Activated T-cell treated with anti-CD3 and anti-CD28 coated beads, Interleukin-2, amount 50 U/mL, for 1 hour (primary cell): ENCODE measurements around the gene EID2.
A peak's percentile ranks its signal among the peaks of the same experiment; 100 is the strongest.

Experiments used
- DNase-seq: peaks from one replicate; pipeline ENCODE4 v3.0.0-alpha.2; 2020

EID2 gene, protein sequence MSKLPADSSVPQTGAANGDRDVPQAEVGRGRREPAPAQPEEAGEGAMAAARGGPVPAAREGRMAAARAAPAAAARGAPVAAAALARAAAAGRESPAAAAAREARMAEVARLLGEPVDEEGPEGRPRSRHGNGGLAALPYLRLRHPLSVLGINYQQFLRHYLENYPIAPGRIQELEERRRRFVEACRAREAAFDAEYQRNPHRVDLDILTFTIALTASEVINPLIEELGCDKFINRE

DNA sequence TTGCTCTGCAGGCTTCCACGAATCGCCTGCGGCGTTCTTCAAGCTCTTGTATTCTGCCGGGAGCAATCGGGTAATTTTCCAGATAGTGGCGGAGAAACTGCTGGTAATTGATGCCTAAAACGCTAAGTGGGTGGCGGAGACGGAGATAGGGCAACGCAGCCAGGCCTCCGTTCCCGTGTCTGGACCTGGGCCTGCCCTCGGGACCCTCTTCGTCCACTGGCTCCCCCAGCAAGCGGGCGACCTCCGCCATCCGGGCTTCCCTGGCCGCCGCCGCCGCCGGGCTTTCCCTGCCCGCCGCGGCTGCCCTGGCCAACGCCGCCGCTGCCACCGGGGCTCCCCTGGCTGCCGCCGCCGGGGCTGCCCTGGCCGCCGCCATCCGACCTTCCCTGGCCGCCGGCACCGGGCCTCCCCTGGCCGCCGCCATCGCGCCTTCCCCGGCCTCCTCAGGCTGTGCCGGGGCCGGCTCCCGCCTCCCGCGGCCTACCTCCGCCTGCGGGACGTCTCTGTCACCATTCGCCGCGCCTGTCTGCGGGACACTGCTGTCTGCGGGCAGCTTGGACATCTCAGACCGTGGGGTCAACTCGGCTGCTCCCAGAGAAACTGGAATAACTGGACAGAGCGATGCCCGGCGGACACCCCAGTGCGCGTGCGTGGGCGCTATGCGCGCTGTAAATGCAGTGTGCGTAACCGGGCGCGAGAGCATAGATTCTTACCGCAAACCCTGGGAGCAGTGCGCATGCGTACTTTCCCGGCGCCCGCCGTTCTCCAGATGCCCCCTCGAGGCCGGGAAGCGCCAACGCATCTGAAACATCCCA is at the start of gene EID2:
EID2 (minus strand) TSS at position 644 of the 815 bp plus-strand sequence; CDS start at position 562, 82 bp downstream.
- DNase-seq, result peak; percentile 91

DNA sequence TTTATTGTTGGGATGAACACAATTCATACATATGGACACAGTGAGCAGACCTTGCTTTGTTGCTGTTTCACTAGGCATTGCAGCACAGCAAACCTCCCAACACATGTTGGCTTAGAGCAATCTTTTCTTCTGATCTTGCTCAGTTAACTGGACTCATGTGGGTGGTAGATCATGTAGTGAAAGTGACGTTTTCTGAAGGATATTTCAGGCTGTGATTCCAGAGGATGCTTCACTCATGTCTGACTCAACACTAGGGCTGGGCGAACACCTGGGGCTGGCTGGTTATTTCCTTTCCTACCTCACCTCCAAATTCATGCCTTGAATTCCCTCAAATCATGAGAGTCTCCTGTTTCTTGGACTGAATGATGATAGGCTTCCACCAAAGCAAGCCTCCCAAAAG is 48.1 kb upstream of the EID2 start:
- DNase-seq, result no peak

DNA sequence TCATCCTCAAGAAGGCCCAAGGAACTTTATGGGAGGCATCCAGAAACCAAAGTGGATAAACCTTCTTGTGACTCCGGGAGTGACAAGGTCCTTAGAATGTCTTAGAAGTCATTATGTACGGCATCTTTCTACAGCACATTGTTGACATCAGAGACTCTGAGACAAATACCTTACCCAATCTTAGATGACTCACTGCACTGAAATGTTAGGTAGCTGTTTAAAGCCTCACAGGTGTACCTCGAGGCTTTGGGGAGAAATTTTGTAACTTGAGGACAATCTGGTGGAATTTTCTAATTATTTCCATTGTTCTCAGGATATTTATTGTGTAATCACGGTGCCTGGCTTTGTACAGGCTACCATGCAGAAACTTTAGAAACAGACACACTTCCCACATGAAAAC is 47.5 kb upstream of the EID2 start:
- DNase-seq, result no peak

DNA sequence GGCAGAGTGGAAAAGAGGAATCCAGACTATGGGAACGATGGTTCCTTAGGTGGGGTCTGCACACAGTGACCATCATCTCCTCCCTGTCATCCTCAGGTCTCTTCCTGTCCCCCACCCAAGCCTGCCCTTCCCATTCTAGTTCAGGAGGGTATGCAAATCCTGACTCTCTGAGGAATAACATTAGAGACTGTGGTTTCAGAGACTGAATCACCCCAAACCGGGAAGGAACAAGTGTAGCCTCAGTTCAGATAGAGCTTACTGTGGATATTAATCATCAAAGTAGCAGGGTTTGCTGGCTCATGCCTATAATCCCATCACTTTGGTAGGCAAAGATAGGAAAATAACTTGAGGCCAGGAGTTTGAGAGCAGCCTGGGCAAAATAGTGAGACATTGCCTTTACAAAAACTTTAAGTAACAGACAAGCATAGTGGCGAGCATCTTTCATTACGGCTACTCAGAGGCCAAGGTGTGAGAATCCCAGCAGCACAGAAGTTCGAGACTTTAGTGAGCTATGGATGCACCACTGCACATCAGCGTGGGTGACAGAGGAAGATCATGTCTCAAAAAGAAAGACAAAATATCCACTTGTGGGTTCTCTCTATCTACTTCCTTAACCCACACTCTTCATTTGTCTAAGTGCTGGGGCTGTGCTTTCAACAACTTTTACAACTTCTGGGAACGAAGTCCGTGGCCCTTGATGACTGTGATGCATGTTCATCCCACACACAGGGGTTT is 43.1 kb upstream of the EID2 start:
- no peak for DNase-seq

DNA sequence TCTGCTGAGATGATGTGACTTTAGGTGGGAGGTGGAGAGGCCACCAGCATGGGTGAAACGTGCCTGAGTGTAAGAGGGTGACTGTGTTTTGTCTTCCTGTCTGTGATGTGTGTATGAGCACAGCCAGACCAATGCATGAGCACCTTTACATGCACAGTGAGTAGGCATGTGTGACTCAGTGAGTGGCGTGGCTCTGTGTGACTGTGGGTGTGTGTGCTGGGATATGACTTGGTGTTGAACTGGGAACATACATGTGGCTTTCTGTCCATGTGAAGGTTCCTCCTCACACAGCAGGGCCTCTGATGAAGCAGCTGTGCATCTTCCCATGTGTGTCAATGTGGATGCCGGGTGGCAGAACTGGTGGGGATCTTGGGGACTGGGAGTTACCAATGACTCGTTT is 42.5 kb upstream of the EID2 start:
- no peak for DNase-seq

DNA sequence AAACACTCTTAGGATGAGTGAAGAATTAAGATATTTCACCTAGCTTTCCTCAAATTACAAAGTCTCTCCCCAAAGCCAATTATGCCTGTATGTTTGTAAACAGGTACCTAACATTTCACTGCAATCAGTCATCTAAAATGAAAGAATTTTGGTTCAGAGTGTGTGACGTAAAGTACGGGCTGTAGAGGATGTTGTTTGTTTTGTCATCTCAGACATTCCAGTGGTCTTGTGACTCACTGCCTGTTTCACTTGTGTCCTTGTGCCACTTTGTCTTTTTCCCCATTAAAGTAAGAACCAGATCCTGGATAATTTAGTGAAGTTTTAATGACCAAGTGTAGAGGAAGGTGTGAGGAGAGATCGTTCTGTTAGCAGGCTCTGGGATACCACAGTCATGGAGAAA is 28.6 kb upstream of the EID2 start:
- DNase-seq, result no peak

DNA sequence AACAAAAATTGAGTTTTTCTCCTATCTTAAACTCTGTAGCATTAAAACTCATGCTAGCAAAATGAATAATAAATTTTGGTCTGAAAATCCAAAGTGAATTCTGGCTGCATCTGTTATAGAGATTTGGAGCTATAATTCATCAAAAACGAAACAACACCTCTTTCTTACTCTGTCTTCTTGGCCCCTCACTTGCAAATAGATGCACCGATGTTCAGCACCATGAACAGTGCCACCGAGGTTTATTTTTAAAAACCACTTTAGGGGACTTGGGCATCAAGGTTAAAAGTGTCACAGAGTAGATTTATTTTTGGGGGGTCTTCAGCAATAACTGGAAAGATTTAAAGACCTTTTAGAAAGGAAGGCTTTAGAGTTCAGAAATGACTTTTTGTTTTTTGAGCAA is 26.1 kb upstream of the EID2 start:
- DNase-seq, result no peak

DNA sequence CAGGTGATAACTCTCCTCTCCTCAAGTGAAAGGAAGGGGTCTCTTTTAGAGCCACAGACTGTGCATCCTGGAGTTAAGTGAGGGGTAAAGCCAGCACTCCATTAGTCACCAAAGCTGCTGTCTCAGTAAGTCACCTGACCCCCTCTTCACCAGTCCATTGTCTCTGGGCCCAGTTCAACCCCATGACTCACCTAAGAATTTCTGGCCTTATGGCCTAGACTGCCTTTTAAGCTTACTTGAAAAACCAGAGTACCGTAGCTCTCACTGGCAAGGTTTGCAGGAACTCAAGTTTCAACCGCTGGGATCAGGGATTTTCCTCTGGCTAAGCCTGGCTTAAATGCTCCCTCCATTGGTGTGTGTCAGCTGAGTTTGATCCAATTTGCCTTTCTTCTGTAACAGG is 23.4 kb upstream of the EID2 start:
- DNase-seq, result no peak

DNA sequence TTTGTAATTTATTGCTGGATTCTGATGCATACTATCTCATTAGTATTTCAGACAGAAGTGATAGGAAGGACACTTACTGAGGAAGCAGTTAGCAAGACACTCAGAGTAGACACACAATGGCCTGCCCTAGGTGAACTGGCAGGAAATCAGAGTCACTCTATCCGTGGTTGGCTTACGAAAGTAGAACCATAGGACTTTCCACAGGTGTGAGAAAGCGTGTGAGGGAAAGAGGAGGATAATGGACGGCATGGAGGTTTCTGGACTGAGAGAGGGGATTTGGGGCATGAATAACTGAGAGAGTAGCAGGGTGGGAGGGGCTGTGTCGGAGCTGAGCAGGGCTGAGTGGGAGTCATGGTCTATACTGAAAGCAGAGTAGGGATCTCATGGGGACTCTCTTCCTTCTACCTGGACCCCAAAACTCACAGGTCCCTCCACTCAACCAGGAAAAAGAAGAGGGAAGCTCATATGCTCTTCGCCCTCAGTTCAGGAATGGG is 18.7 kb upstream of the EID2 start:
- DNase-seq, result no peak

DNA sequence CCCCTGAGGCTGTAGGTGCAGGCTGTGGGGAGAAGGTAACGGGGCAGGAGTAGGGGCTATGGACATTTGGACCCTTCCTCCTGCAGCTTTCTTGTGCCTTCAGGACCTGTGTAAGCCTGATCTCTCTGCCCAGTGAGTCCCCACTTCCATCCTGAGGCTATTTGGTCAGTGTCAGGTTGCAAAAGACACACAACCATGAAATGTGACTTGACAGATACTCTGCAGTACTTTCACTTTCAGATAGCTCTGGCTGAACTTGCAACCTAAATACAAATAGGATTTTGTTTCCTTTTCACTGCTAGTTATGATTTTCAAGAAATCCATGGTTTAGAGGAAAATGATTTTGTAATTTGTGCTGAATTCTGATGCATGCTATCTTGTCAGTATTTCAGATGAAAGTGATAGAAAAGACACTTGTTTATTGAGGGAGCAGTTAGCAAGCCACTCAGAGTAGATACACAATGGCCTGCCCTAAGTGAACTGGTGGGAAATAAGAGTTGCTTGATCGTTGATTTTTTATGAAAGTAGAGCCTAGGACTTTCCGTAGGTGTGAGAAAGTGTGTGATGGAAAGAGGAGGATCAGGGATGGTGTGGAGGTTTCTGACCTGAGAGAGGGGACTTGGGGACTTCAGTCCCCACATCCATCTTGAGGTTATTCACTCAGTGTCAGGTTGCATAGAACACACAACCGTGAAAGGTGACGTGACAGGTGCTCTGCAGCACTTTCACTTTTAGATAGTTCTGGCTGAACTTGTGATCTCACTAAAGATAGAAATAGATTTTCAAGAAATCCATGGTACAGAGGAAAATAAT is 18.1 kb upstream of the EID2 start:
- DNase-seq, result no peak

DNA sequence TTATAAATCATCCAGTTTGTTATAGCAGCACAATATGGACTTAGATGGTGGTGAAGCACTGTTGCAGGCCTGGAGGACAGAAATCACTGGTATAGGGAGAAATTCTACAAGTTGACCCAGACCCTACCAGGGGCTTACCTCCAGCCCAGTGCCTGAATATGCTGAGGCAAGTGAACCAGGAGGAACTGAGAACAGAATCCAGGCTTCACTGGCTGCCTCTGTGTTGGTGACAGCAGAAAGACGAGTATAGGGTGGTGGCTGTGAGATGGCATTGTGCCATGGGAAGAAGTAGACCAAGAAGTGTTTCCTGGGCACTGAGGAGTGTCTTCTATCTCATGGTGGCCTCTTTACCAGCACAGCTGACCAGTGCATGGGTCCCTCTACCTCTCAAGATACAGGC is 15.9 kb upstream of the EID2 start:
- no peak for DNase-seq

DNA sequence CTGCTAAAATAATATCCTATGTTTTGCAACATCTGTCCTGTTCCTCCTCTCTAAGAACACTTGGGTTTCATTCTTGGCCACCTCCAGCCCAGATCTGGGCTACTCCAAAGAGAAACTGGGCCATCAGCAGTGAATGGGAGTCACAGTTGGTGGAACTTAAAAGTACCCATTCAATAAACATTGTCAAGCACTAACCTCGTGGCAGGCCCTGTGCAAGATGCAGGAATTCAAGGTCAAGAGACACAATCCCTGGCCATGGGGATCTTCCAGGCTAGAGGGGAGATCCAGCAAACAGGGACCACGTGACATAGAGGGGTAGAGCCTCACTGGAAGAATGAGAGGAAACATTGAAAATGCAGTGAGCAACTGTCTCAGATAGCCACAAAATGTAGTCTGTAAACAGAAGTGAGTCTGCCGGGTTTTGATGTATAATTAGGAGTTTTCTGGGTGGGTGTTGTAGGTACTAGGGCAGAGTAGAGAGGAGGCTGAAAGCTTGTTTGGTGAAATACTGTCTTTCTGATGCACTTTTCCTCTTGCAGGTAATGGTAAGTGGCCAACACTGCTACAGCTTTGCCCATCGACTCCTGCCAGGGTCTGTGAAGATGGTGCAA is 14.8 kb upstream of the EID2 start:
- DNase-seq, result no peak

DNA sequence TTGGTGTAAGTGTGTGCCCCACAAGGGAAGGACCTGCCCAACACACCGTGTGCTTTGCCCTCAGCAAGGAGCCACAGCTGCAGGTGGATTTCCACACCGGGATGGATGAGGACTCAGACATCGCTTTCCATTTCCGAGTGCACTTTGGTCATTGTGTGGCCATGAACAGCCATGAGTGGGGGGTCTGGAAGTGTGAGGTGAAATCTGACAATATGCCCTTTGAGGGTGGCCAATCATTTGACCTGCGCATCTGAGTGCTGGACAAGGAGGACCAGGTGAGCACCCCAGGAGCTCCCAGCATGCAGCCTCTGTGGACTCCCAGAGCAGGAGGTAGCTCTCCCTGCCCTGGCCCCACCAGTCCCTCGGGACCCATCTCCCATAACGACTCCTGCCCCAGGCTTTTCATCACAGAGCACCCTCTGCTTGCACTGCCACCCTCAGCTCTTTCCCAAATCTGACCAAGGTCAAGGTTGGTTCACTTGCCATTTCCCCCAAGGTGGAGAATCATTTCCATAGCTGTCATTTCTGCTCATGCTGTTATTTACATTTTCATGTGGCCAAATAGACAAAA is 13.2 kb upstream of the EID2 start:
- DNase-seq, result no peak

DNA sequence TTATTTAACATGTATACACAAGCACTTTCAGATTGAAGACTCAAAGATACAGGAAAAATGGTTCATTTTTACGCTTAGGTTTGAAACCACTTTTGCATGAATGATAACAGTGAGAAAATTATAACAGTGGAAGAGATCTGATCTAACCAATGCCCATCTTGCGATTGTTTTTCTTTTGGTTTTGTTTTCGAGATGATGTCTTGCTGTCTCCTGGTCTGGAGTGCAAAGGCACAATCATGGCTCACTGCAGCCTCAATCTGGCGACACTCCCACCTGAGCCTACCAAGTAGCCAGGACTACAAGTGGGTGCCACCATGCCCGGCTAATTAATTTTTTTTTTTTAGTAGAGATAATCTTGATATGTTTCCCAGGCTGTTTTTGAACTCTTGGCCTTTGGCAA is 10.2 kb upstream of the EID2 start:
- DNase-seq, result no peak

DNA sequence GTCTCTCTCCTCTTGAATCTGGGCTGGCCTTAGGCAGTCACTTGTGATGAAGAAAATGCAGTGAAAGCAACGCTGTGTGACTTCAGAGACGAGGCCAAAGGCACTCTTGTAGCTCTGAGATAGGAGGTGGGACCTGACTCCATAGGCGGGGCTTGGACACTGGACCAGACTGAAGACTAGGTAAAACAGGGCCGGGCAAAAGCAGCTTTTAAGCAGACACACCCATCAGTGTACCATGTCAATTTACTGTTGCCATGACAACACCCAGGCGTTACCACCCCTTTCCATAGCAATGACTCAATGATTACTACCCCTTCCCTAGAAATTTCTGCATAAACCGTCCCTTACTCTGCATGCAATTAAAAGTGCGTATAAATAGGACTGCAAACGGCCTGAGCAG is 6.6 kb upstream of the EID2 start:
- no peak for DNase-seq

DNA sequence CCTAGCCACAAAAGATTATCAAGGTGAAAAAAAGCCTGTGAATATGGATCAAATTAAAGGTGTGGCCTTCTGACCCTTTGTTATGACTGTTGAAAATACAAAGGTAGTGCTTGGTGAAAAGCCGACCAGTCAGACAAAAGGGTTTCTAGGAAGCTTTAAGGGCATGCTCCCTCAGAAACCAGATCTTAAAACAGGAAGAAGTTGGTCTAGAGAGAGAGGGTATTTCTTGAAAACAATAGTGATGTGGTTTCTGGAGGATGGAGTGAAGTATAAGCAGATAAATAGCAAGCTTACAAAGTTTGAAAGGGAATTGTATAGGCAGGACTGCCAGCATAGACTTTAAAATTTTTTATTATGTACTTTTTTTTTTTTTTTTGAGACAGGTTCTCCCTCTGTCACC is 5.0 kb upstream of the EID2 start:
- DNase-seq, result no peak

DNA sequence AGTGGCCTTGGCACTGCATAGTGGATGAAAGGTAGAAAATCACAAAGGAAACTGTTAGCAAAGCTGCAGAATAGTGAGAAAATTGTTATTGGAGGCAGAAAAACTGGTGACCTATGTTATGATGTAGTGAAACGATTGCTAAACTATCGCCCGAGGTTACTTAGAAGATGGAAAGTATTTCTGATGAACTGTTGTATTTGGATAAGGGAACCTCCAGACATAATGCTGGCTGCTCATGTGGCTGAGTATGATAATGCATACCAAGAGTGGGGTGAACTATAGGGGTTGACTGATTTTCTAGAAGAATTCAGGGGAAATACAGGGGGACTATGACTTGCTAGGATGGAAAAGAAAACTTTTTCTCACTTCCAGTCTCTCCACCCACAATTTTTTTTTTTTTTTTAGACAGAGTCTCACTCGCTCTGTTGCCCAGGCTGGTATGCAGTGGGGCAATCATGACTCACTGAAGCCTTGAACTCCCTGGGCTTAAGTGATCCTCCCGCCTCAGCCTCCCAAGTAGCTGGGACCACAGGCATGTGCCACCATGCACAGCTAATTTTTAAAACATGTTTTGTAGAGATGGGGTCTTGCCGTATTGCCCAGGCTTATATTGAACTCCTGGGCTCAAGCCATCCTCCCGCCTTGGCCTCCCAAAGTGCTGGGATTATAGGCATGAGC is 4.4 kb upstream of the EID2 start:
- no peak for DNase-seq

DNA sequence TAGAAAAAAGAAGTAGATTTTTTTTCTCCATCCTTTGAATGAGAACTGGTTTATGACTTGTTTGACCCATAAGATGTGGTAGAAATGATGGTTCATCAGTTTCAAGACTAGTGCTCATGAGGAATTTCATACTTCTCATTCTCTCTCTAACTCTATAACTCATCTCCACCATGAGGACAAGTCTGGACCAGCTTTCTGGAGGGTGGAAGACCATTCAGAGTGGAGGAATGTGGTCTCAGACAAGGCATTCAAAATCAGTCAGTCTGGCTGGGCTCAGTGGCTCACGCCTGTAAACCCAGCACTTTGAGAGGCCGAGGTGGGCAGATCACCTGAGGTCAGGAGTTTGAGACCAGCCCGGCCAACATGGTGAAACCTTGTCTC is 3.5 kb upstream of the EID2 start:
- no peak for DNase-seq

DNA sequence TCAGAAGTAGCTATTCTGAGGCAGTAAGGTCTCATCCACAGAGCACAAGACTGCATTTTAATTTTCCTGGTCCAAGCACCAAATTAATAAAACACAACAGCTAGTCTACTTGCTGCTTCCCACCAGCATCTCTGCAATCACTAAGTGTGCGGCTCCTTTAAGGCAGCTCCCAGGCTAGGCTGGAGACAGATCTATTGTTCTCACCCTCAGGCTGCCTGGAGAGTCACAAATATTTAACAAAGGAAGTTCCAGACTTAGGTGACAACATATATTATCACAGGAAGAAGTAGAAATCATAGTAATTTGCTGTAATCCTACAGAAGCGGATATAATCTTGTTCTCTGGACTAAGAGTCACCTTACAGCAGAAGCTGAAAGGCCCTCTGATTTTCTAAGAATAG is 2.2 kb upstream of the EID2 start:
- no peak for DNase-seq

DNA sequence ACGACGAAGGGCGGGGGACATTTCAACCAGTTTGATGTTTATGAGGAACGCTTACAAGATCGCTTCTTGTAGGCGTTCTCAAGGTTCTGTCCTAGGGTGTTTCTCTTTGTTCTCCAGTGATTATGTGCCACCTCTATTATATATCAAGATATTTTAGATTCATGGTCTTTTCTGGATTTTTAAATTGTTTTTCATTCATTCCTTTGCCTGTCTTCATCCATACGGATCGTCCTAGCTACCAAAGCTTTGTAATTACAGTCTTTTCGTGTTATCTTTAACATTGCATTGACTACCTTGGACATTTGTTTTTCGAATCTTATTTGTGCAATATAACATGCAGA is 342 bp upstream of the EID2 start:
- DNase-seq, result no peak

DNA sequence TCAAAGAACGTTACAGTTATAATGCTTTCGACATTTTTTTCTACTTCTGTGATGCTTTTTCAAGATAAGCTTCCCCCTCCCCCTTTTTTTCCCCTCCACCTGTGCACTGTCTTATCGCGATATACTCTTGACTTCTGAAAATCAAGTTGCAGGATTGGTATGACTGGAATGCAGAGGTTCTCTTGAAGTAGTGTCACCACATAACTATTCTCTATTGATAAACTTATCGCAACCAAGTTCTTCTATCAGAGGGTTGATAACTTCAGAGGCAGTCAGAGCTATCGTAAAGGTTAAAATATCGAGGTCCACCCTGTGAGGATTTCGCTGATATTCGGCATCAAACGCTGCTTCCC is 820 bp downstream of the EID2 start:
- DNase-seq, result no peak

DNA sequence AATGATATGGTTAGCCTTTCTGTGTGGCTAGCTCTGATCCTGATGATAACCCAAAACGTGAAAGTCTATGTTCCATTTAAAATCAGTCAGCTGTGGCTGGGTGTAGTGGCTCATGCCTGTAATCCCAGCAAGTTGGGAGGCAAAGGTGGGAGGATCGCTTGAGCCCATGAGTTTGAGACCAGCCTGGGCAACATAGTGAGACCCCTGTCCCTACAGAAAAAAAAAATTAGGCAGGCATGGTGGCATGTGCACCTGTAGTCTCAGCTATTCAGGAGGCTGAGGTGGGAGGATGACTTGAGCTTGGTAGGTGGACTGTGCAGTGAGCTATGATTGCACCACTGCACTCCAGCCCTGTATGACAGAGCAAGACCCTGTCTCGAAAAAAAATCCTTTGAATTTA is 6.2 kb downstream of the EID2 start:
- no peak for DNase-seq
